HCT116 (cell line): ENCODE data around the gene CDKN1C. TPM values are rescaled to one million over a fixed set of nuclear protein-coding genes. Genes with fewer than 3 reads are reported as not detected.

Experiments used
- ATAC-seq: fragments of 200-7000 bp; cut with Tn5 transposase; 2 replicates; pipeline ENCODE4 v1.9.1; 2020; ENCODE audit warnings: mild to moderate bottlenecking, moderate library complexity
- BruUV-seq: library from RNA; stranded (reverse); fragments of 400-500 nt; replicated peaks from 2 replicates; lab custom pipeline; 2021; lab: Mats Ljungman, UMichigan
- CTCF ChIA-PET: fragments of 300-600 bp; sonication (Branson Sonifier 250); formaldehyde crosslinking; loops from one replicate; lab custom pipeline; 2021; ENCODE audit warnings: antibody characterized with exemption; lab: Charles Lee
- POLR2A ChIA-PET: fragments of 300-600, 350-600 bp; sonication (Branson Sonifier 250); formaldehyde crosslinking; loops from one replicate; lab custom pipeline; 2021; ENCODE audit warnings: antibody characterized with exemption; lab: Charles Lee
- RAD21 ChIA-PET, 2 experiments: fragments of 300-600 bp; sonication (Branson Sonifier 250); formaldehyde crosslinking; loops; one replicate each; lab custom pipeline; 2023; ENCODE audit warnings: low total read pairs in 2 of 2; ENCODE audit not compliant: uncharacterized antibody in 2 of 2, unreplicated experiment in 2 of 2, low non-redundant PET in 1 of 2; lab: Charles Lee
- DNase-seq: peaks from one replicate; pipeline ENCODE4 v3.0.0-alpha.2; 2010; ENCODE audit warnings: low read depth, low spot score
- H2AFZ ChIP-seq: fragments of 200-600 bp; shearing (Covaris generic), sonication (generic); 2 replicates; pipeline ENCODE4 v1.6.1; 2017; ENCODE audit warnings: low read depth, mixed run types, mixed read lengths, antibody characterized with exemption, low read length; ENCODE audit not compliant: poor library complexity, severe bottlenecking
- H3K27ac ChIP-seq: 2 replicates; pipeline ENCODE4 v1.5.1; 2012; ENCODE audit warnings: low read depth, low read length
- H3K27me3 ChIP-seq: fragments of 200-600 bp; sonication (generic); 2 replicates; pipeline ENCODE4 v1.6.1; 2016; ENCODE audit warnings: mixed run types, low read length, mixed read lengths; ENCODE audit not compliant: insufficient read depth
- H3K36me3 ChIP-seq, 2 experiments: fragments of 200-500 bp in 1 of 2; fragments of 200-600 bp in 1 of 2; sonication (Bioruptor generic) in 1 of 2; sonication (generic) in 1 of 2; 2 replicates each; pipeline versions ENCODE4 v1.5.1 to v1.6.1; 2014 to 2016; ENCODE audit warnings: low read length in 2 of 2, inconsistent platforms in 1 of 2, mixed read lengths in 1 of 2, mixed run types in 1 of 2; ENCODE audit not compliant: insufficient read depth in 2 of 2, control insufficient read depth in 1 of 2
- H3K4me1 ChIP-seq, 2 experiments: fragments of 200-600 bp in 1 of 2; sonication (generic) in 1 of 2; 2 replicates each; pipeline versions ENCODE4 v1.5.1 to v1.6.1; 2012 to 2017; ENCODE audit warnings: low read length in 2 of 2, inconsistent platforms in 1 of 2, mild to moderate bottlenecking in 1 of 2, mixed read lengths in 1 of 2, mixed run types in 1 of 2, moderate library complexity in 1 of 2; ENCODE audit not compliant: insufficient read depth in 2 of 2, control insufficient read depth in 1 of 2
- H3K4me2 ChIP-seq: fragments of 200-600 bp; sonication (generic); 2 replicates; pipeline ENCODE4 v1.6.1; 2017; ENCODE audit warnings: mixed run types, low read length, mixed read lengths
- H3K4me3 ChIP-seq, 2 experiments: fragments of 200-600 bp in 1 of 2; sonication (generic) in 1 of 2; replicated peaks in 1 of 2; 2 replicates each; pipeline ENCODE4 v1.5.1; 2011 to 2016; ENCODE audit warnings: low read length in 2 of 2, control low read depth in 1 of 2, low read depth in 1 of 2, mild to moderate bottlenecking in 1 of 2, mixed read lengths in 1 of 2, mixed run types in 1 of 2
- H3K79me2 ChIP-seq: fragments of 200-600 bp; sonication (generic); 2 replicates; pipeline ENCODE4 v1.6.1; 2017; ENCODE audit warnings: mild to moderate bottlenecking, mixed run types, low read length, moderate library complexity, mixed read lengths; ENCODE audit not compliant: insufficient read depth
- H3K9ac ChIP-seq: fragments of 200-600 bp; sonication (generic); 2 replicates; pipeline ENCODE4 v1.6.1; 2016; ENCODE audit warnings: low read length, mixed read lengths
- H3K9me2 ChIP-seq: fragments of 200-600 bp; sonication (generic), shearing (Covaris generic); 2 replicates; pipeline ENCODE4 v1.6.1; 2017; ENCODE audit warnings: mixed run types, mild to moderate bottlenecking, moderate library complexity; ENCODE audit not compliant: insufficient read depth
- H3K9me3 ChIP-seq, 2 experiments: fragments of 200-500 bp in 1 of 2; fragments of 200-600 bp in 1 of 2; sonication (Bioruptor generic) in 1 of 2; sonication (generic) in 1 of 2; 2 replicates each; pipeline ENCODE4 v1.6.1; 2014 to 2017; ENCODE audit warnings: low read length in 2 of 2, mixed read lengths in 2 of 2, inconsistent platforms in 1 of 2, low read depth in 1 of 2, mild to moderate bottlenecking in 1 of 2, mixed run types in 1 of 2, moderate library complexity in 1 of 2; ENCODE audit not compliant: control insufficient read depth in 1 of 2, insufficient read depth in 1 of 2
- H4K20me1 ChIP-seq: fragments of 200-600 bp; sonication (generic), shearing (Covaris generic); 2 replicates; pipeline ENCODE4 v1.6.1; 2017; ENCODE audit warnings: mixed run types, mild to moderate bottlenecking, moderate library complexity; ENCODE audit not compliant: insufficient read depth
- CBX3 ChIP-seq: IDR thresholded peaks from 2 replicates; pipeline ENCODE4 v1.6.1; 2012; ENCODE audit warnings: low read depth
- ELF1 ChIP-seq: IDR thresholded peaks from 2 replicates; pipeline ENCODE4 v1.6.1; 2012; ENCODE audit warnings: low read depth, borderline replicate concordance
- POLR2AphosphoS5 ChIP-seq: IDR thresholded peaks from 2 replicates; pipeline ENCODE4 v1.6.1; 2011; ENCODE audit warnings: mild to moderate bottlenecking, low read depth, low read length, moderate library complexity
- RAD21 ChIP-seq: IDR thresholded peaks from 2 replicates; pipeline ENCODE4 v1.6.1; 2012; ENCODE audit warnings: low read depth, mild to moderate bottlenecking
- ZFX ChIP-seq: fragments of 450-650 bp; IDR thresholded peaks from 2 replicates; pipeline ENCODE4 v1.6.1; 2017
- intact Hi-C: fragments of 100-400 bp; cut with micrococcal nuclease; formaldehyde crosslinking; loops from 2 replicates; pipeline ENCODE4 v1.10.0; 2022
- total RNA-seq: library from RNA; stranded (reverse); gene quantifications from one replicate; pipeline ENCODE4 v1.2.1, GENCODE V29; 2021; ENCODE audit not compliant: unreplicated experiment
- TF ChIP-seq, protein P1 (sequence below): IDR thresholded peaks from 2 replicates; pipeline ENCODE4 v1.6.1; 2012; ENCODE audit warnings: low read depth
- TF ChIP-seq, protein P2 (sequence below), 3 experiments: fragments of 200-600 bp in 1 of 3; sonication (generic) in 1 of 3; IDR thresholded peaks in 2 of 3; conservative IDR thresholded peaks in 1 of 3; 2 replicates each; pipeline ENCODE4 v1.5.1; 2012 to 2017; ENCODE audit warnings: low read depth in 2 of 3, low read length in 2 of 3, antibody characterized with exemption in 1 of 3, borderline replicate concordance in 1 of 3, control low read depth in 1 of 3, mild to moderate bottlenecking in 1 of 3, mixed read lengths in 1 of 3, mixed run types in 1 of 3, moderate library complexity in 1 of 3; ENCODE audit not compliant: insufficient read depth in 1 of 3

CDKN1C gene
- total RNA-seq, 1 experiment from 2014 or later, result 24.0 TPM

DNA sequence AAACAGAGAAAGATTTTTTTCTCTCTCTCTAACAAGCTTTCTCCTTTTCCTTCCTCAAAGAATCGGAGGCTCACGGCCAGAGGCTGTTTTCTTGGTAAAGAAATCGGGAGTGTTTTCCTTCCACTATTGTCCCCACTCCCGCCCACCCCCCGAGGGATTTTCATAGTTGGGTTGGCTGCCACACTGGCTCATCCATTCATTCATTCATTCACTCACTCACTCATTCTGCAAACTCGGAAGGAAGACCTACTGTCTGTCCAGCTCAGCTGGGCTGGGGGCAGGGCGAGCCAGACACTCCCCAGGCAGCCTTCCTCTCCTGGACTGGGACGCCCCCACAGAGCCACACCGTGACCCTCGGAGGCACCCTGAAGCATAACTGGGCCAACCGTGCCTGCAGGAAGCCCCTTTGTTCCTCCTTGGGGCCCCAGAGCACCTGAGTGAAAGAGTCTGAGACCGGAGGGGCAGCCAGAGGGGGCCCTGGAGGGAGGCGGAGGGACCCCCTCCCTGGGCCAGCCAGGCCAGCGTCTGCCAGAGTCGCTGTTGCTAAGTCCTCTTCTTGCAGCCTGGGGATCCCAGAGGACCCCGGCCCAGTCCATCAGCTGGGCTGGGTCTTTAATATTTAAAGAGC, 17.0 kb downstream of the CDKN1C start:
- H3K4me2 ChIP-seq, result no peak overlapping the region
- H3K27ac ChIP-seq, result no peak overlapping the region
- no peaks in the 10 kb centered on the region for H3K27me3 ChIP-seq
- H3K4me3 ChIP-seq, result no peak overlapping the region
- TF ChIP-seq POLR2AphosphoS5 (no peak), CBX3 (no peak), ZFX (no peak), RAD21 (no peak), ELF1 (no peak)
- TF ChIP-seq, protein P1, sequence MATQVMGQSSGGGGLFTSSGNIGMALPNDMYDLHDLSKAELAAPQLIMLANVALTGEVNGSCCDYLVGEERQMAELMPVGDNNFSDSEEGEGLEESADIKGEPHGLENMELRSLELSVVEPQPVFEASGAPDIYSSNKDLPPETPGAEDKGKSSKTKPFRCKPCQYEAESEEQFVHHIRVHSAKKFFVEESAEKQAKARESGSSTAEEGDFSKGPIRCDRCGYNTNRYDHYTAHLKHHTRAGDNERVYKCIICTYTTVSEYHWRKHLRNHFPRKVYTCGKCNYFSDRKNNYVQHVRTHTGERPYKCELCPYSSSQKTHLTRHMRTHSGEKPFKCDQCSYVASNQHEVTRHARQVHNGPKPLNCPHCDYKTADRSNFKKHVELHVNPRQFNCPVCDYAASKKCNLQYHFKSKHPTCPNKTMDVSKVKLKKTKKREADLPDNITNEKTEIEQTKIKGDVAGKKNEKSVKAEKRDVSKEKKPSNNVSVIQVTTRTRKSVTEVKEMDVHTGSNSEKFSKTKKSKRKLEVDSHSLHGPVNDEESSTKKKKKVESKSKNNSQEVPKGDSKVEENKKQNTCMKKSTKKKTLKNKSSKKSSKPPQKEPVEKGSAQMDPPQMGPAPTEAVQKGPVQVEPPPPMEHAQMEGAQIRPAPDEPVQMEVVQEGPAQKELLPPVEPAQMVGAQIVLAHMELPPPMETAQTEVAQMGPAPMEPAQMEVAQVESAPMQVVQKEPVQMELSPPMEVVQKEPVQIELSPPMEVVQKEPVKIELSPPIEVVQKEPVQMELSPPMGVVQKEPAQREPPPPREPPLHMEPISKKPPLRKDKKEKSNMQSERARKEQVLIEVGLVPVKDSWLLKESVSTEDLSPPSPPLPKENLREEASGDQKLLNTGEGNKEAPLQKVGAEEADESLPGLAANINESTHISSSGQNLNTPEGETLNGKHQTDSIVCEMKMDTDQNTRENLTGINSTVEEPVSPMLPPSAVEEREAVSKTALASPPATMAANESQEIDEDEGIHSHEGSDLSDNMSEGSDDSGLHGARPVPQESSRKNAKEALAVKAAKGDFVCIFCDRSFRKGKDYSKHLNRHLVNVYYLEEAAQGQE, result no peak
- TF ChIP-seq, protein P2, sequence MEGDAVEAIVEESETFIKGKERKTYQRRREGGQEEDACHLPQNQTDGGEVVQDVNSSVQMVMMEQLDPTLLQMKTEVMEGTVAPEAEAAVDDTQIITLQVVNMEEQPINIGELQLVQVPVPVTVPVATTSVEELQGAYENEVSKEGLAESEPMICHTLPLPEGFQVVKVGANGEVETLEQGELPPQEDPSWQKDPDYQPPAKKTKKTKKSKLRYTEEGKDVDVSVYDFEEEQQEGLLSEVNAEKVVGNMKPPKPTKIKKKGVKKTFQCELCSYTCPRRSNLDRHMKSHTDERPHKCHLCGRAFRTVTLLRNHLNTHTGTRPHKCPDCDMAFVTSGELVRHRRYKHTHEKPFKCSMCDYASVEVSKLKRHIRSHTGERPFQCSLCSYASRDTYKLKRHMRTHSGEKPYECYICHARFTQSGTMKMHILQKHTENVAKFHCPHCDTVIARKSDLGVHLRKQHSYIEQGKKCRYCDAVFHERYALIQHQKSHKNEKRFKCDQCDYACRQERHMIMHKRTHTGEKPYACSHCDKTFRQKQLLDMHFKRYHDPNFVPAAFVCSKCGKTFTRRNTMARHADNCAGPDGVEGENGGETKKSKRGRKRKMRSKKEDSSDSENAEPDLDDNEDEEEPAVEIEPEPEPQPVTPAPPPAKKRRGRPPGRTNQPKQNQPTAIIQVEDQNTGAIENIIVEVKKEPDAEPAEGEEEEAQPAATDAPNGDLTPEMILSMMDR (IDR thresholded peaks at IDR 0.05 in 2 of 3, conservative IDR thresholded peaks at IDR 0.05 in 1 of 3; ENCODE audit: borderline replicate concordance in 1 of 3, insufficient read depth in 1 of 3, low read depth in 2 of 3, low read length in 2 of 3), result no peak
- TF ChIP-seq, all 23 proteins: peak for 0
- Histone ChIP-seq H3K9me3 (no peaks in the 10 kb centered on the region), H3K4me1 (peaks cover 2 to 7% of the 10 kb centered on the region in 2 experiments; a peak in 1 of 4 replicates), H3K79me2 (no peaks in the 10 kb centered on the region), H3K9me2 (no peaks in the 10 kb centered on the region), H2AFZ (no peak overlapping the region), H4K20me1 (no peaks in the 10 kb centered on the region), H3K36me3 (no peaks in the 10 kb centered on the region), H3K9ac (no peak overlapping the region)
- RAD21 ChIA-PET, result no interaction called here
- CTCF ChIA-PET, result no interaction called here
- POLR2A ChIA-PET, result no interaction called here
- no TSS peak for BruUV-seq
- DNase-seq (no peak), ATAC-seq (no peak)
- intact Hi-C loops, result no loop called here
